Keratinocyte (primary cell): ENCODE results near the gene PXDN. TPM values are rescaled to one million over a fixed set of nuclear protein-coding genes. Genes with fewer than 3 reads are reported as not detected.

ENCODE experiments used
- DNase-seq: peaks from one replicate; pipeline ENCODE4 v3.0.0-alpha.2; 2011; ENCODE audit warnings: low read depth, missing footprints, low spot score
- FAIRE-seq: peaks from 2 replicates; lab custom pipeline; 2011; peaks lifted over from hg19 to GRCh38; lab: Jason Lieb, UNC
- H2AFZ ChIP-seq: 2 replicates; pipeline ENCODE4 v1.6.0; 2012; ENCODE audit warnings: low read length, control low read depth, inconsistent platforms; ENCODE audit not compliant: control insufficient read depth
- H3K27ac ChIP-seq: 2 replicates; pipeline ENCODE4 v1.5.1; 2011; ENCODE audit warnings: low read length; ENCODE audit not compliant: control insufficient read depth, insufficient read depth
- H3K27me3 ChIP-seq: 3 replicates; pipeline ENCODE4 v1.6.0; 2011; ENCODE audit warnings: low read length; ENCODE audit not compliant: control insufficient read depth, insufficient read depth; ENCODE audit errors: extremely low read depth
- H3K36me3 ChIP-seq, 2 experiments: 2 replicates in 1 of 2; 3 replicates in 1 of 2; pipeline ENCODE4 v1.5.1; 2011; ENCODE audit warnings: low read length in 2 of 2, mild to moderate bottlenecking in 1 of 2; ENCODE audit not compliant: control insufficient read depth in 2 of 2, insufficient read depth in 2 of 2; ENCODE audit errors: extremely low read depth in 1 of 2
- H3K4me1 ChIP-seq: 3 replicates; pipeline ENCODE4 v1.5.1; 2011; ENCODE audit warnings: low read length; ENCODE audit not compliant: control insufficient read depth, insufficient read depth; ENCODE audit errors: extremely low read depth
- H3K4me2 ChIP-seq: 3 replicates; pipeline ENCODE4 v1.6.0; 2011; ENCODE audit warnings: low read depth, low read length; ENCODE audit not compliant: control insufficient read depth, insufficient read depth; ENCODE audit errors: extremely low read depth
- H3K4me3 ChIP-seq, 3 experiments: fragments of 200-600 bp in 1 of 3; sonication (generic) in 1 of 3; 2 replicates in 2 of 3; 3 replicates in 1 of 3; pipeline ENCODE4 v1.5.1; 2011 to 2016; ENCODE audit warnings: low read length in 3 of 3, mild to moderate bottlenecking in 3 of 3, control low read depth in 2 of 3, inconsistent platforms in 1 of 3, low read depth in 1 of 3, mixed read lengths in 1 of 3, mixed run types in 1 of 3, moderate library complexity in 1 of 3; ENCODE audit not compliant: control insufficient read depth in 2 of 3, insufficient read depth in 2 of 3; ENCODE audit errors: extremely low read depth in 1 of 3
- H3K79me2 ChIP-seq: 2 replicates; pipeline ENCODE4 v1.6.0; 2012; ENCODE audit warnings: low read length; ENCODE audit not compliant: control insufficient read depth, insufficient read depth
- H3K9ac ChIP-seq: 3 replicates; pipeline ENCODE4 v1.6.0; 2011; ENCODE audit warnings: low read length; ENCODE audit not compliant: control insufficient read depth, insufficient read depth; ENCODE audit errors: extremely low read depth
- H3K9me1 ChIP-seq: 3 replicates; pipeline ENCODE4 v1.6.0; 2011; ENCODE audit warnings: low read length; ENCODE audit not compliant: control insufficient read depth, insufficient read depth; ENCODE audit errors: extremely low read depth
- H3K9me3 ChIP-seq: 2 replicates; pipeline ENCODE4 v1.5.1; 2012; ENCODE audit warnings: low read depth, low read length; ENCODE audit not compliant: control insufficient read depth
- H4K20me1 ChIP-seq: 3 replicates; pipeline ENCODE4 v1.6.0; 2011; ENCODE audit warnings: low read length; ENCODE audit not compliant: control insufficient read depth, insufficient read depth; ENCODE audit errors: extremely low read depth
- CTCF ChIP-seq, 3 experiments: IDR thresholded peaks in 1 of 3; conservative IDR thresholded peaks in 1 of 3; optimal IDR thresholded peaks in 1 of 3; 2 replicates in 2 of 3; 3 replicates in 1 of 3; pipeline versions ENCODE3 to v1.5.1; 2011; ENCODE audit warnings: low read length in 3 of 3, mild to moderate bottlenecking in 3 of 3, moderate library complexity in 2 of 3, control low read depth in 1 of 3, inconsistent platforms in 1 of 3; ENCODE audit not compliant: insufficient read depth in 2 of 3; ENCODE audit errors: extremely low read depth in 1 of 3
- EZH2 ChIP-seq: IDR thresholded peaks from one replicate; pipeline ENCODE4 v1.6.1; 2012; ENCODE audit warnings: inconsistent platforms, mild to moderate bottlenecking, low read length, moderate library complexity
- dilution Hi-C: fragments of 300-500 bp; cut with MboI; formaldehyde crosslinking; loops from one replicate; pipeline ENCODE4 v1.7.0; 2020; ENCODE audit warnings: low sequenced_read_pairs; ENCODE audit not compliant: extremely low pct_ligation_motif_present
- polyA plus RNA-seq, 5 experiments: library from polyadenylated mRNA; depleted of rRNA in 3 of 5; stranded (reverse) in 3 of 5; stranded (forward) in 1 of 5; unstranded in 1 of 5; fragments of >200 nt; gene quantifications; 1 replicate in 1 of 5; 2 replicates in 3 of 5; 3 replicates in 1 of 5; pipeline versions ENCODE4 v1.2.1 to v1.2.3, GENCODE V29; 2011 to 2012; ENCODE audit warnings: missing spikeins in 2 of 5, low read depth in 1 of 5, low replicate concordance in 1 of 5

PXDN gene
- polyA plus RNA-seq, 1 donor (not counting 4 experiments of a cell fraction or from before 2014, with no cell fraction given) = 36.7 TPM

DNA sequence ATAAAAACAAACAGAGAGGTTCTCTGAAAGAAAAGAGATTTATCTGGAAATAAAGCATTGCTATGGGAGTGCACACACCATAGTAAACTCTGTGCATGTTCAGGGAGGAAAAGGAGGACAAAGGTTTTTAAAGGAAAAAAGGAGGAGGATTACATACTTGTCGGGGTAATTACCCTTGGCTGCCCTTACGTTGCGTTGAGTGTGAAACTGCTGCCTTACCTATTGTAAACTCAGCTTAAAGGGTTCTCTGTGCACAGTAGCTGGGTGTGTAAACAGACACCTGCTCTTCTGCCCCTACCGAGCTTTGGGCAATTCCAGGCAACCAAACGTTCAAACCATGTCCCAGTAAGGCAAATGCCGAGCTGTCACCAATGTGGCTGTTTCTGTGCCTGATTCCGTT, 29.6 kb upstream of the PXDN start:
- no peaks in the 10 kb centered on the region for H3K9me1 ChIP-seq
- TF ChIP-seq CTCF (optimal IDR thresholded peaks at IDR 0.05 in 1 of 3, IDR thresholded peaks at IDR 0.05 in 1 of 3, conservative IDR thresholded peaks at IDR 0.05 in 1 of 3; ENCODE audit: extremely low read depth in 1 of 3, insufficient read depth in 2 of 3, low read length in 3 of 3) = no peak
- TF ChIP-seq EZH2 = no peak
- peaks cover 6% of the 10 kb centered on the region for H3K27me3 ChIP-seq
- H3K27ac ChIP-seq = no peak overlapping the region
- H3K4me1 ChIP-seq = no peaks in the 10 kb centered on the region
- no peaks in the 10 kb centered on the region for H3K9me3 ChIP-seq
- H3K4me2 ChIP-seq = no peak overlapping the region
- no peaks in the 10 kb centered on the region for H3K79me2 ChIP-seq
- FAIRE-seq (no peak), DNase-seq (no peak)
- H2AFZ ChIP-seq = no peak overlapping the region
- no peaks in the 10 kb centered on the region for H3K36me3 ChIP-seq
- no peak overlapping the region for H3K4me3 ChIP-seq
- no peaks in the 10 kb centered on the region for H4K20me1 ChIP-seq
- H3K9ac ChIP-seq = no peak overlapping the region
- dilution Hi-C loops = no loop called here

GRCh38 chr2:1772471-1773267, 28.4 kb upstream of the PXDN start:
- Histone ChIP-seq H3K9me1 (no peaks in the 10 kb centered on the region), H3K27me3 (peaks cover 6% of the 10 kb centered on the region)
- no peak for TF ChIP-seq CTCF (optimal IDR thresholded peaks at IDR 0.05 in 1 of 3, IDR thresholded peaks at IDR 0.05 in 1 of 3, conservative IDR thresholded peaks at IDR 0.05 in 1 of 3; ENCODE audit: extremely low read depth in 1 of 3, insufficient read depth in 2 of 3, low read length in 3 of 3)
- no peak for TF ChIP-seq EZH2

More at GRCh38 chr2:1772471-1773267, 28.4 kb upstream of the PXDN start:
- dilution Hi-C loops = no loop called here
- Histone ChIP-seq H3K79me2 (no peaks in the 10 kb centered on the region), H3K9me3 (no peaks in the 10 kb centered on the region), H3K4me1 (no peaks in the 10 kb centered on the region), H4K20me1 (no peaks in the 10 kb centered on the region), H3K4me2 (no peak overlapping the region), H3K36me3 (no peaks in the 10 kb centered on the region), H2AFZ (no peak overlapping the region), H3K9ac (no peak overlapping the region), H3K27ac (no peak overlapping the region), H3K4me3 (no peak overlapping the region)
- DNase-seq (no peak), FAIRE-seq (no peak)
